Measurements from ENCODE around the gene EPB41L2. TPM values are rescaled to one million over a fixed set of nuclear protein-coding genes. Genes with fewer than 3 reads are reported as not detected.
"Not testable (repeated sequence)": the region's sequence is repeated elsewhere in the genome, so short reads cannot be mapped to it uniquely, and the experiment has no call there.

EPB41L2 gene
- total RNA-seq, 4 donors from 2014 or later, result 11.6 to 24.0 (median 14.6) TPM

- no peaks in the 10 kb centered on the region for H3K36me3 ChIP-seq
- H3K4me3 ChIP-seq, result no peak overlapping the region
- in situ Hi-C loops (cut with MboI; ENCODE audit: low sequenced_read_pairs in 4 of 4) (no loop called here), intact Hi-C loops (cut with DNase I; ENCODE audit: low total_unique reads) (no loop called here)
- ATAC-seq (no peak), DNase-seq (no peak)
- H3K4me1 ChIP-seq, result no peaks in the 10 kb centered on the region
- H3K27ac ChIP-seq, result no peak overlapping the region
- TF ChIP-seq CTCF (IDR thresholded peaks at IDR 0.05 in 4 of 5, conservative IDR thresholded peaks at IDR 0.05 in 1 of 5) (no peak), POLR2A (IDR thresholded peaks at IDR 0.05) (no peak)
- H3K27me3 ChIP-seq, result no peaks in the 10 kb centered on the region
- no peaks in the 10 kb centered on the region for H3K9me3 ChIP-seq
These were observed 117.0 kb downstream of the EPB41L2 start for GRCh38 chr6:130946076-130946475.

- TF ChIP-seq CTCF (IDR thresholded peaks at IDR 0.05 in 4 of 5, conservative IDR thresholded peaks at IDR 0.05 in 1 of 5), result no peak
- TF ChIP-seq POLR2A (IDR thresholded peaks at IDR 0.05), result no peak
- Histone ChIP-seq H3K27ac (no peak overlapping the region), H3K4me1 (no peaks in the 10 kb centered on the region), H3K9me3 (no peaks in the 10 kb centered on the region), H3K27me3 (no peaks in the 10 kb centered on the region), H3K4me3 (no peak overlapping the region), H3K36me3 (no peaks in the 10 kb centered on the region)
- ATAC-seq, result no peak
- DNase-seq, result no peak
- in situ Hi-C loops (cut with MboI; ENCODE audit: low sequenced_read_pairs in 4 of 4) (no loop called here), intact Hi-C loops (cut with DNase I; ENCODE audit: low total_unique reads) (no loop called here)
These were observed 117.6 kb downstream of the EPB41L2 start for GRCh38 chr6:130945401-130945919.

GRCh38 chr6:130944486-130944885 is 118.6 kb downstream of the EPB41L2 start:
- no peak for DNase-seq
- in situ Hi-C loops (cut with MboI; ENCODE audit: low sequenced_read_pairs in 4 of 4), result no loop called here
- no peak overlapping the region for H3K4me3 ChIP-seq
- H3K27me3 ChIP-seq, result no peaks in the 10 kb centered on the region
- no peak overlapping the region for H3K27ac ChIP-seq
- intact Hi-C loops (cut with DNase I; ENCODE audit: low total_unique reads), result no loop called here
- no peak for ATAC-seq
- TF ChIP-seq CTCF (IDR thresholded peaks at IDR 0.05 in 4 of 5, conservative IDR thresholded peaks at IDR 0.05 in 1 of 5) (no peak), POLR2A (IDR thresholded peaks at IDR 0.05) (no peak)
- H3K9me3 ChIP-seq, result no peaks in the 10 kb centered on the region
- H3K4me1 ChIP-seq, result no peaks in the 10 kb centered on the region
- H3K36me3 ChIP-seq, result no peaks in the 10 kb centered on the region

- no peaks in the 10 kb centered on the region for H3K4me1 ChIP-seq
- H3K9me3 ChIP-seq, result no peaks in the 10 kb centered on the region
- no peaks in the 10 kb centered on the region for H3K27me3 ChIP-seq
- H3K36me3 ChIP-seq, result no peaks in the 10 kb centered on the region
- DNase-seq (no peak), ATAC-seq (no peak)
- no peak overlapping the region for H3K27ac ChIP-seq
- H3K4me3 ChIP-seq, result no peak overlapping the region
- intact Hi-C loops (cut with DNase I; ENCODE audit: low total_unique reads), result no loop called here
- in situ Hi-C loops (cut with MboI; ENCODE audit: low sequenced_read_pairs in 4 of 4), result no loop called here
- TF ChIP-seq CTCF (IDR thresholded peaks at IDR 0.05 in 4 of 5, conservative IDR thresholded peaks at IDR 0.05 in 1 of 5) (no peak), POLR2A (IDR thresholded peaks at IDR 0.05) (no peak)
These were observed 119.3 kb downstream of the EPB41L2 start for GRCh38 chr6:130943738-130944137.

GRCh38 chr6:130942752-130943151 is 120.3 kb downstream of the EPB41L2 start:
- H3K4me3 ChIP-seq; H3K27me3 ChIP-seq; ATAC-seq; in situ Hi-C loops (cut with MboI; ENCODE audit: low sequenced_read_pairs in 4 of 4); H3K27ac ChIP-seq; H3K36me3 ChIP-seq; intact Hi-C loops (cut with DNase I; ENCODE audit: low total_unique reads); H3K4me1 ChIP-seq; DNase-seq; H3K9me3 ChIP-seq: not testable (repeated sequence)
